Spinal cord (tissue), 10 donors: ENCODE measurements around the gene MARCHF7. TPM values are rescaled to one million over a fixed set of nuclear protein-coding genes. Genes with fewer than 3 reads are reported as not detected.

Experiments
- DNase-seq, 6 donors: peaks; one replicate each; pipeline versions ENCODE4 v3.0.0 to v3.0.0-alpha.2; 2013 to 2015; ENCODE audit warnings: low spot score in 6 of 6, low read depth in 4 of 6
- H3K27ac ChIP-seq: one replicate; pipeline ENCODE4 v1.5.1; 2013; ENCODE audit warnings: low read depth, low read length, control low read depth
- H3K27me3 ChIP-seq: one replicate; pipeline ENCODE4 v1.6.1; 2013; ENCODE audit warnings: low read length; ENCODE audit not compliant: control insufficient read depth, insufficient read depth
- H3K36me3 ChIP-seq: one replicate; pipeline ENCODE4 v1.6.1; 2013; ENCODE audit warnings: low read length; ENCODE audit not compliant: control insufficient read depth, insufficient read depth
- H3K4me1 ChIP-seq: one replicate; pipeline ENCODE4 v1.6.1; 2013; ENCODE audit warnings: low read length; ENCODE audit not compliant: control insufficient read depth, insufficient read depth
- H3K4me3 ChIP-seq: one replicate; pipeline ENCODE4 v1.5.1; 2013; ENCODE audit warnings: low read depth, low read length, control low read depth
- H3K9me3 ChIP-seq: one replicate; pipeline ENCODE4 v1.6.1; 2013; ENCODE audit warnings: low read length; ENCODE audit not compliant: control insufficient read depth, insufficient read depth
- WGBS: methylation state at CpG from one replicate; pipeline ENCODE4 v1.1.5; 2013; ENCODE audit warnings: missing lambda C conversion rate; ENCODE audit not compliant: insufficient coverage; 5-methylcytosine and 5-hydroxymethylcytosine counted together
- polyA plus RNA-seq, 2 donors: library from polyadenylated mRNA; unstranded; fragments of 120-200 nt; gene quantifications; one replicate each; pipeline ENCODE4 v1.2.1, GENCODE V29; 2013; ENCODE audit not compliant: insufficient read length in 2 of 2
- total RNA-seq, 2 donors: library from RNA; depleted of rRNA in 1 of 2; stranded (reverse); fragments of 120-200 nt in 1 of 2; fragments of >200 nt in 1 of 2; gene quantifications; one replicate each; pipeline versions ENCODE4 v1.2.3 to v1.2.4, GENCODE V29; 2013 to 2014
- donor health status: healthy.

Gene MARCHF7
- total and polyA plus RNA-seq, 4 donors = 82.1 to 141 (median 106) TPM

- Histone ChIP-seq H3K27ac (no peak overlapping the region), H3K36me3 (peaks cover 17% of the 10 kb centered on the region)
Measured at GRCh38 chr2:159755788-159756187, 43.5 kb downstream of the MARCHF7 start.

GRCh38 chr2:159758239-159758638 is 45.9 kb downstream of the MARCHF7 start:
- DNase-seq = no peak
- Histone ChIP-seq H3K36me3 (peaks cover 20% of the 10 kb centered on the region), H3K4me1 (no peaks in the 10 kb centered on the region), H3K9me3 (no peaks in the 10 kb centered on the region), H3K27ac (no peak overlapping the region), H3K27me3 (no peaks in the 10 kb centered on the region), H3K4me3 (no peak overlapping the region)
- no CpG with 5 or more reads among the region's 1 CpG for WGBS

More at GRCh38 chr2:159755788-159756187, 43.5 kb downstream of the MARCHF7 start:
- Histone ChIP-seq H3K9me3 (no peaks in the 10 kb centered on the region), H3K4me3 (no peak overlapping the region), H3K27me3 (no peaks in the 10 kb centered on the region), H3K4me1 (no peaks in the 10 kb centered on the region)
- no peak for DNase-seq

GRCh38 chr2:159758686-159759085 is 46.4 kb downstream of the MARCHF7 start:
- DNase-seq = no peak
- no peaks in the 10 kb centered on the region for H3K27me3 ChIP-seq
- H3K4me3 ChIP-seq = no peak overlapping the region
- no peak overlapping the region for H3K27ac ChIP-seq
- H3K36me3 ChIP-seq = peaks cover 20% of the 10 kb centered on the region
- H3K4me1 ChIP-seq = no peaks in the 10 kb centered on the region
- WGBS = 75% methylated on average over 1 of the region's 1 CpG
- no peaks in the 10 kb centered on the region for H3K9me3 ChIP-seq

- Histone ChIP-seq H3K9me3 (no peaks in the 10 kb centered on the region), H3K4me1 (no peaks in the 10 kb centered on the region), H3K27ac (no peak overlapping the region), H3K4me3 (no peak overlapping the region), H3K36me3 (peaks cover 17% of the 10 kb centered on the region), H3K27me3 (no peaks in the 10 kb centered on the region)
- no CpG with 5 or more reads among the region's 3 CpGs for WGBS
- no peak for DNase-seq
Measured at GRCh38 chr2:159759577-159759976, 47.3 kb downstream of the MARCHF7 start.

- Histone ChIP-seq H3K27me3 (no peaks in the 10 kb centered on the region), H3K27ac (no peak overlapping the region), H3K4me3 (no peak overlapping the region), H3K36me3 (peaks cover 17% of the 10 kb centered on the region), H3K4me1 (no peaks in the 10 kb centered on the region), H3K9me3 (no peaks in the 10 kb centered on the region)
- no peak for DNase-seq
Measured at GRCh38 chr2:159760326-159760725, 48.0 kb downstream of the MARCHF7 start.

GRCh38 chr2:159762075-159762474 is 49.8 kb downstream of the MARCHF7 start:
- H3K27ac ChIP-seq = no peak overlapping the region
- WGBS = no CpG with 5 or more reads among the region's 1 CpG
- H3K4me3 ChIP-seq = no peak overlapping the region
- no peaks in the 10 kb centered on the region for H3K4me1 ChIP-seq
- peak in 1 of 6 donors; percentile 42 for DNase-seq
- peaks cover 13% of the 10 kb centered on the region for H3K36me3 ChIP-seq
- no peaks in the 10 kb centered on the region for H3K27me3 ChIP-seq
- no peaks in the 10 kb centered on the region for H3K9me3 ChIP-seq

Other genes starting within 250 kb of the MARCHF7 start
- gene BAZ2B, start 96.0 kb upstream of the MARCHF7 start, total RNA-seq = 100 to 1,000 TPM; 155 to 174 TPM
- 10 to 100 TPM; 43.3 to 54.2 TPM for gene BAZ2B, start 96.0 kb upstream of the MARCHF7 start, polyA plus RNA-seq
- gene CD302, start 85.7 kb downstream of the MARCHF7 start, total RNA-seq = 10 to 100 TPM; 21.9 to 24.5 TPM
- gene CD302, start 85.7 kb downstream of the MARCHF7 start, polyA plus RNA-seq = 1 to 10 TPM; 6.6 to 9.4 TPM
- gene LY75, start 192.2 kb downstream of the MARCHF7 start, total RNA-seq = 1 to 10 TPM; 8.5 to 8.8 TPM
- gene LY75, start 192.2 kb downstream of the MARCHF7 start, polyA plus RNA-seq = 1 to 10 TPM; 1.7 to 2.4 TPM